Pancreas (tissue), 10 donors: ENCODE results near the gene PPP1R10. TPM values are rescaled to one million over a fixed set of nuclear protein-coding genes. Genes with fewer than 3 reads are reported as not detected.
A peak's percentile ranks its signal among the peaks of the same experiment; 100 is the strongest.

ENCODE experiments used
- ATAC-seq, 4 donors: fragments of 200-7000 bp; cut with Tn5 transposase; one replicate each; pipeline versions ENCODE4 v1.8.0 to v1.9.1; 2020; ENCODE audit warnings: mild to moderate bottlenecking in 4 of 4, moderate library complexity in 4 of 4
- DNase-seq, 6 donors: peaks; one replicate each; pipeline ENCODE4 v3.0.0-alpha.2; 2020
- FAIRE-seq: peaks from 2 replicates; lab custom pipeline; 2012; peaks lifted over from hg19 to GRCh38; lab: Jason Lieb, UNC
- H3K27ac ChIP-seq, 4 donors: fragments of 200-600 bp; sonication (generic); 1 replicate in 3 of 4; 2 replicates in 1 of 4; pipeline versions ENCODE4 v1.5.0 to v1.8.0; 2020
- H3K27me3 ChIP-seq, 4 donors: fragments of 200-600 bp; one replicate each; pipeline ENCODE4 v1.8.0; 2021
- H3K36me3 ChIP-seq, 3 donors: fragments of 200-600 bp; sonication (generic) in 1 of 3; one replicate each; pipeline versions ENCODE4 v1.5.0 to v1.8.0; 2020 to 2021
- H3K4me1 ChIP-seq, 3 donors: fragments of 200-600 bp; one replicate each; pipeline ENCODE4 v1.8.0; 2021
- H3K4me3 ChIP-seq, 4 donors: fragments of 200-600 bp; sonication (generic) in 2 of 4; one replicate each; pipeline versions ENCODE4 v1.5.0 to v1.8.0; 2020 to 2021
- H3K9me3 ChIP-seq, 4 donors: fragments of 200-600 bp; one replicate each; pipeline ENCODE4 v1.8.0; 2021
- CTCF ChIP-seq, 4 donors: fragments of 200-600 bp; sonication (generic) in 3 of 4; IDR thresholded peaks; one replicate each; pipeline versions ENCODE4 v1.5.0 to v1.8.0; 2021; ENCODE audit warnings: antibody characterized with exemption in 4 of 4
- WGBS, 2 donors: extraction: QIAGEN DNeasy Blood & Tissue Kit; methylation state at CpG; one replicate each; pipeline ENCODE4 v1.1.7; 2013; 5-methylcytosine and 5-hydroxymethylcytosine counted together
- intact Hi-C, 3 donors: fragments of 100-400 bp; cut with DNase I; formaldehyde crosslinking; loops; one replicate each; pipeline versions ENCODE4 v1.11.1 to v1.14.2; 2022
- polyA plus RNA-seq, 2 donors: library from polyadenylated mRNA; stranded (reverse); fragments of 200-250 nt; gene quantifications; one replicate each; pipeline ENCODE4 v1.2.3, GENCODE V29; 2013
- total RNA-seq, 6 donors: library from RNA; stranded (reverse); fragmentation: NEBNext Ultra II Directional in 4 of 6; extraction: Animal tissue kit (Norgen Biotek cat#: 25700) in 4 of 6; gene quantifications; one replicate each; pipeline versions ENCODE4 v1.2.1 to v1.2.4, GENCODE V29; 2021 to 2023
- donor health status: healthy with polysubstance abuse.
- donor health status: DM: no; HTN: no; CAD: no; lungs with moderate emphysema.
- donor health status: DM: no; HTN: no; CAD: no.
- donor health status: control.
- donor health status: control.
- donor health status: Bipolar disorder and iron deficiency.
- donor health status: DM: yes; HTN: yes; CAD: no.
- donor health status: DM: no; HTN: no; CAD: no.
- donor health status: DM: no; HTN: no; CAD: no.
- donor health status: DM: yes; HTN: yes; CAD: no.

PPP1R10 gene
- total and polyA plus RNA-seq, 8 donors, result 25.1 to 57.9 (median 38.2) TPM

GRCh38 chr6:30615958-30616810, 859 bp downstream of the PPP1R10 start:
- no peak for TF ChIP-seq CTCF (IDR thresholded peaks at IDR 0.05)
- intact Hi-C loops, result no loop called here
- 0% methylated on average over 10 of the region's 10 CpGs for whole genome bisulfite sequencing, 2 donors
- DNase-seq (no peak), FAIRE-seq (no peak), ATAC-seq (peak in 3 of 4 donors; percentile 0 to 3 (median 2))
- Histone ChIP-seq H3K4me3 (peak overlapping the region; percentile 76 to 93 (median 84)), H3K27me3 (no peaks in the 10 kb centered on the region), H3K27ac (peak overlapping the region; percentile 92 to 98 (median 98)), H3K4me1 (peaks cover 23 to 44% (median 29%) of the 10 kb centered on the region in 3 donors), H3K9me3 (no peaks in the 10 kb centered on the region), H3K36me3 (peaks cover 0 to 21% (median 6%) of the 10 kb centered on the region in 3 donors)

GRCh38 chr6:30615219-30615957, 1.7 kb downstream of the PPP1R10 start:
- peaks cover 24 to 44% (median 32%) of the 10 kb centered on the region in 3 donors for H3K4me1 ChIP-seq
- TF ChIP-seq CTCF (IDR thresholded peaks at IDR 0.05), result no peak
- intact Hi-C loops, result no loop called here
- H3K9me3 ChIP-seq, result no peaks in the 10 kb centered on the region
- H3K27ac ChIP-seq, result peak overlapping the region; percentile 92 to 98 (median 98)
- FAIRE-seq (no peak), DNase-seq (peak in 3 of 6 donors; percentile 53 to 64 (median 58)), ATAC-seq (peak in 3 of 4 donors; percentile 6 to 20 (median 13))
- no peaks in the 10 kb centered on the region for H3K27me3 ChIP-seq
- H3K36me3 ChIP-seq, result peaks cover 0 to 13% (median 6%) of the 10 kb centered on the region in 3 donors
- H3K4me3 ChIP-seq, result peak overlapping the region; percentile 76 to 93 (median 84)
- 0% methylated on average over 10 of the region's 10 CpGs for WGBS, 2 donors

DNA sequence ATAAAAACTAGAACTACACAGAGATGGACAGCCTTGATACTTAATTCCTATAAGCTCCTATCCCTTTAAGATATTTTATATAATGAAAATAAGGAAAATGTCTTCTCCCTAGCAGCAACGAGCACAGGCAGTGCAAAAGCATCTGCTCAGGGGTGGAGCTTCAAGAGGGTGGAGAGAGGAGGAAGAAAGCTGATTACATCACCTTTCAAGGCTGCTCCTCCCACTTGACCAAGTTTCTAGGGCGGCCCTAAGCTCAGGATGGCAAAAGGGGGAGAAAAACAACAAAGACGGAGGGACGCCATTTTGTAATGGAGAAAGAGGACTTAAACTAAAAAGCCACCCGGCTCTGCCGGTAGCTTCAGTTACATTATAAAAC, 2.2 kb downstream of the PPP1R10 start:
- no peaks in the 10 kb centered on the region for H3K27me3 ChIP-seq
- peak overlapping the region; percentile 92 to 98 (median 98) for H3K27ac ChIP-seq
- H3K4me1 ChIP-seq, result peaks cover 24 to 44% (median 32%) of the 10 kb centered on the region in 3 donors
- 0% methylated on average over 6 of the region's 6 CpGs for WGBS, 2 donors
- H3K4me3 ChIP-seq, result peak overlapping the region in 3 of 4 donors; percentile 79 to 93 (median 90)
- peaks cover 0 to 9% (median 6%) of the 10 kb centered on the region in 3 donors for H3K36me3 ChIP-seq
- intact Hi-C loops, result no loop called here
- TF ChIP-seq CTCF (IDR thresholded peaks at IDR 0.05), result no peak
- DNase-seq (peak in 5 of 6 donors; percentile 78 to 94 (median 92)), ATAC-seq (peak; percentile 58 to 77 (median 70)), FAIRE-seq (peak; percentile 98)
- H3K9me3 ChIP-seq, result no peaks in the 10 kb centered on the region

DNA sequence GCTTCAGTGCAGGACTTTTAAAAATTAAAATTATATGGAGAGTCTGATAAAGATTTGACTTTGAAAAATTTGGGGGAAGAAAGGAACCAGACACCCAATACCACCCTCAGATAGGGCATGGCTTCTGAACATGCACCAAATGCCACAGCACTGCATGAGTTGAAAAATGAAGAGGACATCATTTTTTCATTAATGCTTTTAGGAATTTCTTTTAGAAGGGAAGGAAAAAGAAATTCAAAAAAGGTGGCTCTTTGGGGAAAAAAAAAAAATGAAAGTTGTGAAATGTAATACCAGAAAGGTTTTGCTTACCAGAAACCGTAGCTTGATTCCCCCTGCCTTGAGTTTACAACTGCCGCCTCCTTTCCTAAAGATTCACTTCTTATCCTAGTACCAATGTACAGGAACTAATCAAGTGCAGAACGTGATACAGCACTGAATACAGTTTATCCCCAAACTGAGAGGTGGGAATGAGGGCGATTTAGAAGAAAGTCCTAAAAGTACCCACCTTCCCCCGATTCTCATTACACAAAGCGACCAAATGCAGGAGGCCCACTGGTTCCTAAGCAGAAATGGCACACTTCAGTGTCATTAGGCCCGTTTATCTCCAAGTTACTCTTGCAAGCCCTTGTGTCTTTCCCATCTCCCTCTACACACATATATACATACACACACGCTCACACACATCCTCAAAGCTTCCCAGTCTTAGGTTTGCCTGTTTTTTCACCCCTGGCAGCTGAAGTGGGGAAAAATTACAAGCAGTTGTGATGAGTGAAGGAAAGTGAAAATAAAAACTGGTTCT, 2.8 kb downstream of the PPP1R10 start:
- no peak for FAIRE-seq
- no peak for DNase-seq
- TF ChIP-seq CTCF (IDR thresholded peaks at IDR 0.05), result no peak
- Histone ChIP-seq H3K27me3 (no peaks in the 10 kb centered on the region), H3K27ac (peak overlapping the region; percentile 92 to 98 (median 98)), H3K4me3 (peak overlapping the region in 3 of 4 donors; percentile 5 to 93 (median 79)), H3K36me3 (peaks cover 0 to 14% (median 6%) of the 10 kb centered on the region in 3 donors), H3K9me3 (no peaks in the 10 kb centered on the region), H3K4me1 (peaks cover 22 to 46% (median 32%) of the 10 kb centered on the region in 3 donors)
- intact Hi-C loops, result no loop called here
- ATAC-seq, result no peak
- 11 to 15% methylated on average over 8 of the region's 8 CpGs for WGBS, 2 donors
